Type B pancreatic cell (in vitro differentiated cells): Measurements from ENCODE around the gene PRKCZ. TPM values are rescaled to one million over a fixed set of nuclear protein-coding genes. Genes with fewer than 3 reads are reported as not detected.

Source experiments
- DNase-seq: peaks from one replicate; pipeline ENCODE4 v3.0.0; 2021; ENCODE audit warnings: mixed read lengths; ENCODE audit not compliant: unreplicated experiment; ENCODE audit errors: extremely low spot score
- H3K27ac Mint-ChIP-seq: 2 replicates; pipeline ENCODE4 v1.8.0; 2021; ENCODE audit warnings: mild to moderate bottlenecking, mixed read lengths
- H3K27me3 Mint-ChIP-seq: 2 replicates; pipeline ENCODE4 v1.8.0; 2021; ENCODE audit warnings: mixed read lengths
- H3K36me3 Mint-ChIP-seq: 2 replicates; pipeline ENCODE4 v1.8.0; 2021; ENCODE audit warnings: mixed read lengths
- H3K4me1 Mint-ChIP-seq: one replicate; pipeline ENCODE4 v1.8.0; 2021; ENCODE audit warnings: mixed read lengths; ENCODE audit not compliant: unreplicated experiment
- H3K4me3 Mint-ChIP-seq: 2 replicates; pipeline ENCODE4 v1.8.0; 2021; ENCODE audit warnings: mild to moderate bottlenecking, mixed read lengths
- H3K9me3 Mint-ChIP-seq: 2 replicates; pipeline ENCODE4 v1.8.0; 2021; ENCODE audit warnings: mixed read lengths
- CTCF ChIP-seq: fragments of 200-600 bp; sonication (generic); conservative IDR thresholded peaks from 2 replicates; pipeline ENCODE4 v1.5.0; 2021; ENCODE audit warnings: antibody characterized with exemption, mild to moderate bottlenecking
- total RNA-seq: library from RNA; stranded (reverse); gene quantifications from 2 replicates; pipeline ENCODE4 v1.2.1, GENCODE V29; 2021; ENCODE audit warnings: low replicate concordance

PRKCZ gene
- total RNA-seq, 1 donor from 2014 or later, result 33.2 TPM

- DNase-seq, result peak; percentile 82
- TF ChIP-seq CTCF, result no peak
- H3K36me3 Mint-ChIP-seq, result no peaks in the 10 kb centered on the region
- H3K9me3 Mint-ChIP-seq, result no peaks in the 10 kb centered on the region
- peak overlapping the region; percentile 68 for H3K4me3 Mint-ChIP-seq
- no peaks in the 10 kb centered on the region for H3K27me3 Mint-ChIP-seq
- H3K27ac Mint-ChIP-seq, result no peak overlapping the region
- peaks cover 10% of the 10 kb centered on the region for H3K4me1 Mint-ChIP-seq
These were observed 154.4 kb downstream of the PRKCZ start for GRCh38 chr1:2204415-2205190.

GRCh38 chr1:2205191-2205952 is 155.2 kb downstream of the PRKCZ start:
- H3K4me1 Mint-ChIP-seq, result peaks cover 9% of the 10 kb centered on the region
- no peaks in the 10 kb centered on the region for H3K9me3 Mint-ChIP-seq
- H3K4me3 Mint-ChIP-seq, result peak overlapping the region; percentile 73
- DNase-seq, result peak; percentile 95
- peak; percentile 26 for TF ChIP-seq CTCF
- H3K27me3 Mint-ChIP-seq, result no peaks in the 10 kb centered on the region
- no peak overlapping the region for H3K27ac Mint-ChIP-seq
- no peaks in the 10 kb centered on the region for H3K36me3 Mint-ChIP-seq

- Mint-ChIP-seq H3K9me3 (no peaks in the 10 kb centered on the region), H3K27ac (peak overlapping the region; percentile 18), H3K36me3 (no peaks in the 10 kb centered on the region), H3K27me3 (no peaks in the 10 kb centered on the region), H3K4me3 (peak overlapping the region; percentile 45), H3K4me1 (peaks cover 9% of the 10 kb centered on the region)
- no peak for TF ChIP-seq CTCF
- peak; percentile 68 for DNase-seq
These were observed 156.7 kb downstream of the PRKCZ start for GRCh38 chr1:2206813-2207487.

- H3K36me3 Mint-ChIP-seq, result no peaks in the 10 kb centered on the region
- H3K4me1 Mint-ChIP-seq, result peaks cover 9% of the 10 kb centered on the region
- peak overlapping the region; percentile 37 for H3K27ac Mint-ChIP-seq
- peak; percentile 72 for DNase-seq
- no peaks in the 10 kb centered on the region for H3K27me3 Mint-ChIP-seq
- peak overlapping the region; percentile 68 for H3K4me3 Mint-ChIP-seq
- H3K9me3 Mint-ChIP-seq, result no peaks in the 10 kb centered on the region
- no peak for TF ChIP-seq CTCF
These were observed 158.4 kb downstream of the PRKCZ start for GRCh38 chr1:2208309-2209239.
